GM23338 (cell line): ENCODE measurements around the gene ZNF804B. TPM values are rescaled to one million over a fixed set of nuclear protein-coding genes. Genes with fewer than 3 reads are reported as not detected.

Experiments used
- ATAC-seq: fragments of 200-7000 bp; cut with Tn5 transposase; 3 replicates; pipeline ENCODE4 v1.9.1; 2020
- DNase-seq: peaks from one replicate; pipeline ENCODE4 v3.0.0-alpha.2; 2015; ENCODE audit warnings: low spot score
- H2AFZ ChIP-seq: fragments of 200-600 bp; sonication (generic); 2 replicates; pipeline ENCODE4 v1.8.0; 2016; ENCODE audit warnings: antibody characterized with exemption, mild to moderate bottlenecking, moderate library complexity
- H3F3A ChIP-seq: fragments of 200-600 bp; sonication (generic); replicated peaks from 2 replicates; pipeline ENCODE4 v1.8.0; 2017; ENCODE audit warnings: antibody characterized with exemption, mixed run types, low read depth
- H3K27ac ChIP-seq: fragments of 200-600 bp; sonication (generic); 2 replicates; pipeline ENCODE4 v1.6.1; 2016; ENCODE audit warnings: low read depth
- H3K27me3 ChIP-seq: fragments of 200-600 bp; sonication (generic); 2 replicates; pipeline ENCODE4 v1.8.0; 2016; ENCODE audit warnings: mild to moderate bottlenecking, mixed run types, moderate library complexity; ENCODE audit not compliant: insufficient read depth
- H3K36me3 ChIP-seq: fragments of 200-600 bp; sonication (generic); 2 replicates; pipeline ENCODE4 v1.8.0; 2016; ENCODE audit warnings: mild to moderate bottlenecking; ENCODE audit not compliant: insufficient read depth
- H3K4me1 ChIP-seq: fragments of 200-600 bp; sonication (generic); 2 replicates; pipeline ENCODE4 v1.8.0; 2016; ENCODE audit warnings: mild to moderate bottlenecking, moderate library complexity; ENCODE audit not compliant: insufficient read depth
- H3K4me2 ChIP-seq: fragments of 200-600 bp; sonication (generic); 2 replicates; pipeline ENCODE4 v1.7.1; 2017; ENCODE audit warnings: mixed run types
- H3K4me3 ChIP-seq: fragments of 200-600 bp; sonication (generic); 2 replicates; pipeline ENCODE4 v1.6.1; 2016; ENCODE audit warnings: mixed run types
- H3K79me2 ChIP-seq: fragments of 200-600 bp; sonication (generic); replicated peaks from 2 replicates; pipeline ENCODE4 v1.8.0; 2017; ENCODE audit warnings: mild to moderate bottlenecking; ENCODE audit not compliant: insufficient read depth
- H3K9me2 ChIP-seq: fragments of 200-600 bp; sonication (generic); 2 replicates; pipeline ENCODE4 v1.8.0; 2017; ENCODE audit not compliant: insufficient read depth
- H4K20me1 ChIP-seq: fragments of 200-600 bp; sonication (generic); replicated peaks from 2 replicates; pipeline ENCODE4 v1.8.0; 2017; ENCODE audit warnings: mild to moderate bottlenecking; ENCODE audit not compliant: insufficient read depth
- H3K27ac Mint-ChIP-seq: 2 replicates; pipeline ENCODE4 v1.8.0; 2020; ENCODE audit warnings: inconsistent platforms, mild to moderate bottlenecking, moderate library complexity, mixed read lengths
- H3K27me3 Mint-ChIP-seq: 3 replicates; pipeline ENCODE4 v1.8.0; 2022; ENCODE audit warnings: low read depth, mild to moderate bottlenecking, moderate library complexity, mixed read lengths, inconsistent platforms; ENCODE audit not compliant: insufficient read depth, poor library complexity
- H3K36me3 Mint-ChIP-seq: 3 replicates; pipeline ENCODE4 v1.8.0; 2021; ENCODE audit warnings: low read depth, mild to moderate bottlenecking, inconsistent platforms, moderate library complexity, mixed read lengths
- H3K4me1 Mint-ChIP-seq: 3 replicates; pipeline ENCODE4 v1.8.0; 2020; ENCODE audit warnings: mild to moderate bottlenecking, inconsistent platforms, mixed read lengths
- H3K4me3 Mint-ChIP-seq: 3 replicates; pipeline ENCODE4 v1.8.0; 2021; ENCODE audit warnings: moderate library complexity, mild to moderate bottlenecking, inconsistent platforms, mixed read lengths
- H3K9me3 Mint-ChIP-seq: 3 replicates; pipeline ENCODE4 v1.8.0; 2020; ENCODE audit warnings: moderate library complexity, mild to moderate bottlenecking, inconsistent platforms, mixed read lengths
- CREB1 ChIP-seq: fragments of 250-450 bp; sonication (Bioruptor Pico); IDR thresholded peaks from 2 replicates; pipeline ENCODE4 v1.5.0; 2020; ENCODE audit warnings: low read depth, mild to moderate bottlenecking, moderate library complexity
- EZH2 ChIP-seq: fragments of 200-600 bp; sonication (generic); IDR thresholded peaks from one replicate; pipeline ENCODE4 v1.8.0; 2017; ENCODE audit warnings: antibody characterized with exemption, mild to moderate bottlenecking, low read depth; ENCODE audit not compliant: unreplicated experiment
- EZH2phosphoT487 ChIP-seq: fragments of 200-600 bp; sonication (generic); IDR thresholded peaks from one replicate; pipeline ENCODE4 v1.8.1; 2018; ENCODE audit warnings: antibody characterized with exemption; ENCODE audit not compliant: unreplicated experiment
- NANOG ChIP-seq: IDR thresholded peaks from 2 replicates; pipeline ENCODE4 v1.6.1; 2016; ENCODE audit warnings: antibody characterized with exemption, borderline replicate concordance
- POLR2AphosphoS5 ChIP-seq: IDR thresholded peaks from 2 replicates; pipeline ENCODE4 v1.6.1; 2016; ENCODE audit warnings: antibody characterized with exemption, low read depth
- REST ChIP-seq: IDR thresholded peaks from one replicate; pipeline ENCODE4 v1.6.1; 2018; ENCODE audit warnings: antibody characterized with exemption; ENCODE audit not compliant: unreplicated experiment
- STAT1 ChIP-seq: IDR thresholded peaks from one replicate; pipeline ENCODE4 v1.6.1; 2016; ENCODE audit warnings: antibody characterized with exemption; ENCODE audit not compliant: unreplicated experiment
- ZNF331 ChIP-seq: fragments of 250-450 bp; sonication (Bioruptor Pico); IDR thresholded peaks from 2 replicates; pipeline ENCODE4 v1.5.0; 2020; ENCODE audit warnings: low read depth, mild to moderate bottlenecking, moderate library complexity
- ZNF462 ChIP-seq: fragments of 250-450 bp; sonication (Bioruptor Pico); IDR thresholded peaks from 2 replicates; pipeline ENCODE4 v1.5.0; 2020; ENCODE audit warnings: mild to moderate bottlenecking, moderate library complexity
- polyA plus RNA-seq: library from polyadenylated mRNA; unstranded; fragments of >200 nt; fragmentation: Nextera tagmentation; extraction: Ambion mirVana; gene quantifications from 2 replicates; pipeline ENCODE4 v1.2.1, GENCODE V29; 2016
- total RNA-seq: library from RNA; depleted of rRNA; stranded (reverse); fragments of >200 nt; shearing (Covaris generic); gene quantifications from 2 replicates; pipeline ENCODE4 v1.2.3, GENCODE V29; 2014
- TF ChIP-seq, protein P1 (sequence below), 2 experiments: fragments of 200-600 bp in 1 of 2; sonication (generic) in 1 of 2; conservative IDR thresholded peaks; 2 replicates each; pipeline versions ENCODE4 v1.5.1 to v1.6.1; 2016 to 2017; ENCODE audit warnings: antibody characterized with exemption in 2 of 2, low read depth in 2 of 2, mild to moderate bottlenecking in 2 of 2, moderate library complexity in 1 of 2

Gene ZNF804B
- total and polyA plus RNA-seq, 2 experiments from 2014 or later, result not detected

- Histone ChIP-seq H4K20me1 (no peaks in the 10 kb centered on the region), H3K4me2 (no peak overlapping the region), H3F3A (no peaks in the 10 kb centered on the region), H3K36me3 (no peaks in the 10 kb centered on the region), H3K79me2 (no peaks in the 10 kb centered on the region), H3K4me1 (no peaks in the 10 kb centered on the region), H3K27ac (no peak overlapping the region), H3K9me2 (no peaks in the 10 kb centered on the region), H3K27me3 (no peaks in the 10 kb centered on the region), H3K4me3 (no peak overlapping the region), H2AFZ (no peak overlapping the region)
- peak; percentile 67 for ATAC-seq
- H3K4me1 Mint-ChIP-seq, result peaks cover 2% of the 10 kb centered on the region; the same call in 1 of the 3 replicates
- DNase-seq, result peak; percentile 74
- no peak overlapping the region for H3K27ac Mint-ChIP-seq
- H3K36me3 Mint-ChIP-seq, result no peaks in the 10 kb centered on the region
- H3K27me3 Mint-ChIP-seq, result no peaks in the 10 kb centered on the region
- no peaks in the 10 kb centered on the region for H3K9me3 Mint-ChIP-seq
- H3K4me3 Mint-ChIP-seq, result no peak overlapping the region
- TF ChIP-seq, protein P1, sequence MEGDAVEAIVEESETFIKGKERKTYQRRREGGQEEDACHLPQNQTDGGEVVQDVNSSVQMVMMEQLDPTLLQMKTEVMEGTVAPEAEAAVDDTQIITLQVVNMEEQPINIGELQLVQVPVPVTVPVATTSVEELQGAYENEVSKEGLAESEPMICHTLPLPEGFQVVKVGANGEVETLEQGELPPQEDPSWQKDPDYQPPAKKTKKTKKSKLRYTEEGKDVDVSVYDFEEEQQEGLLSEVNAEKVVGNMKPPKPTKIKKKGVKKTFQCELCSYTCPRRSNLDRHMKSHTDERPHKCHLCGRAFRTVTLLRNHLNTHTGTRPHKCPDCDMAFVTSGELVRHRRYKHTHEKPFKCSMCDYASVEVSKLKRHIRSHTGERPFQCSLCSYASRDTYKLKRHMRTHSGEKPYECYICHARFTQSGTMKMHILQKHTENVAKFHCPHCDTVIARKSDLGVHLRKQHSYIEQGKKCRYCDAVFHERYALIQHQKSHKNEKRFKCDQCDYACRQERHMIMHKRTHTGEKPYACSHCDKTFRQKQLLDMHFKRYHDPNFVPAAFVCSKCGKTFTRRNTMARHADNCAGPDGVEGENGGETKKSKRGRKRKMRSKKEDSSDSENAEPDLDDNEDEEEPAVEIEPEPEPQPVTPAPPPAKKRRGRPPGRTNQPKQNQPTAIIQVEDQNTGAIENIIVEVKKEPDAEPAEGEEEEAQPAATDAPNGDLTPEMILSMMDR (conservative IDR thresholded peaks at IDR 0.05; ENCODE audit: low read depth in 2 of 2), result peak; percentile 66 to 72
- TF ChIP-seq EZH2phosphoT487, result no peak
Observed at GRCh38 chr7:88835147-88835728, 75.7 kb downstream of the ZNF804B start.

GRCh38 chr7:88842201-88842600, 82.7 kb downstream of the ZNF804B start:
- DNase-seq (no peak), ATAC-seq (no peak)
- H3K4me2 ChIP-seq, result no peak overlapping the region
- Mint-ChIP-seq H3K36me3 (no peaks in the 10 kb centered on the region), H3K27me3 (no peaks in the 10 kb centered on the region), H3K9me3 (no peaks in the 10 kb centered on the region), H3K4me1 (no peaks in the 10 kb centered on the region), H3K27ac (no peak overlapping the region), H3K4me3 (no peak overlapping the region)
- H3K4me1 ChIP-seq, result no peaks in the 10 kb centered on the region
- no peaks in the 10 kb centered on the region for H3K79me2 ChIP-seq
- H3K9me2 ChIP-seq, result no peaks in the 10 kb centered on the region
- H3K36me3 ChIP-seq, result no peaks in the 10 kb centered on the region
- no peaks in the 10 kb centered on the region for H3F3A ChIP-seq
- H4K20me1 ChIP-seq, result no peaks in the 10 kb centered on the region
- H3K27me3 ChIP-seq, result no peaks in the 10 kb centered on the region
- no peak overlapping the region for H3K27ac ChIP-seq
- no peak overlapping the region for H2AFZ ChIP-seq
- no peak overlapping the region for H3K4me3 ChIP-seq
- no peak for TF ChIP-seq REST
- TF ChIP-seq POLR2AphosphoS5, result no peak
- TF ChIP-seq CREB1 (CRISPR knock-in tag), result no peak
- no peak for TF ChIP-seq STAT1
- no peak for TF ChIP-seq EZH2
- TF ChIP-seq ZNF462 (CRISPR knock-in tag), result no peak
- TF ChIP-seq ZNF331 (CRISPR knock-in tag), result no peak
- no peak for TF ChIP-seq NANOG
